Right lobe of liver (tissue), 6 donors: ENCODE data around the gene LRRC10B. TPM values are rescaled to one million over a fixed set of nuclear protein-coding genes. Genes with fewer than 3 reads are reported as not detected.

ENCODE experiments used
- ATAC-seq, 4 donors: fragments of 200-7000 bp; cut with Tn5 transposase; one replicate each; pipeline ENCODE4 v1.9.1; 2020; ENCODE audit warnings: mild to moderate bottlenecking in 4 of 4, moderate library complexity in 4 of 4
- DNase-seq, 3 donors: peaks; one replicate each; pipeline ENCODE4 v3.0.0-alpha.2; 2020
- H3K27ac ChIP-seq, 3 donors: fragments of 200-600 bp; one replicate each; pipeline ENCODE4 v1.8.0; 2022
- H3K27me3 ChIP-seq, 2 donors: fragments of 200-600 bp; one replicate each; pipeline ENCODE4 v1.8.0; 2022
- H3K36me3 ChIP-seq, 4 donors: fragments of 200-600 bp; sonication (generic) in 1 of 4; one replicate each; pipeline versions ENCODE4 v1.5.1 to v1.8.0; 2017 to 2022; ENCODE audit warnings: control low read depth in 1 of 4
- H3K4me1 ChIP-seq, 4 donors: fragments of 200-600 bp; sonication (generic) in 1 of 4; one replicate each; pipeline versions ENCODE4 v1.5.1 to v1.8.0; 2017 to 2022; ENCODE audit warnings: control low read depth in 1 of 4
- H3K4me3 ChIP-seq, 3 donors: fragments of 200-600 bp; one replicate each; pipeline ENCODE4 v1.8.0; 2022
- H3K9me3 ChIP-seq, 4 donors: fragments of 200-600 bp; sonication (generic) in 1 of 4; one replicate each; pipeline versions ENCODE4 v1.5.1 to v1.8.0; 2017 to 2022; ENCODE audit warnings: control low read depth in 1 of 4
- CTCF ChIP-seq, 4 donors: fragments of 200-600 bp in 3 of 4; fragments of 450-650 bp in 1 of 4; IDR thresholded peaks; one replicate each; pipeline versions ENCODE4 v1.5.1 to v1.8.0; 2016 to 2022; ENCODE audit warnings: antibody characterized with exemption in 4 of 4, mild to moderate bottlenecking in 2 of 4
- POLR2A ChIP-seq: fragments of 450-650 bp; IDR thresholded peaks from one replicate; pipeline ENCODE4 v1.6.1; 2017; ENCODE audit warnings: antibody characterized with exemption, mild to moderate bottlenecking
- WGBS: methylation state at CpG from one replicate; pipeline ENCODE4 v1.1.6; 2018; ENCODE audit warnings: low coverage, low lambda C conversion rate; ENCODE audit not compliant: insufficient coverage; ENCODE audit errors: missing lambda C conversion rate; 5-methylcytosine and 5-hydroxymethylcytosine counted together
- intact Hi-C, 2 donors: fragments of 100-400 bp; cut with DNase I; formaldehyde crosslinking; loops; one replicate each; pipeline versions ENCODE4 v1.11.2 to v1.14.1; 2022
- total RNA-seq, 6 experiments: library from RNA; depleted of rRNA in 2 of 6; stranded (reverse); fragments of >200 nt in 2 of 6; fragmentation: NEBNext Ultra II Directional in 3 of 6; extraction: Animal tissue kit (Norgen Biotek cat#: 25700) in 3 of 6; gene quantifications; one replicate each; pipeline versions ENCODE4 v1.1.0 to v1.2.4, GENCODE V29; 2016 to 2023
- donor health status: DM: no; HTN: yes; CAD: no.
- donor health status: DM: no; HTN: no; CAD: no.
- donor health status: DM: no; HTN: no; CAD: no.
- donor health status: DM: no; HTN: yes; CAD: no.
- donor health status: DM: no; HTN: yes; CAD: no.

LRRC10B gene
- total RNA-seq, 6 experiments from 2014 or later, result not detected

- H3K9me3 ChIP-seq, result no peaks in the 10 kb centered on the region
- H3K27ac ChIP-seq, result no peak overlapping the region
- no peak for DNase-seq
- no peaks in the 10 kb centered on the region for H3K4me1 ChIP-seq
- H3K36me3 ChIP-seq, result peaks cover 0 to under 1% (median 0%) of the 10 kb centered on the region in 4 donors
- H3K27me3 ChIP-seq, result no peaks in the 10 kb centered on the region
- TF ChIP-seq CTCF (IDR thresholded peaks at IDR 0.05) (no peak), POLR2A (no peak)
- H3K4me3 ChIP-seq, result no peak overlapping the region
- 92% methylated on average over 4 of the region's 22 CpGs for WGBS
- intact Hi-C loops, result loop anchor here (5.0 kb wide), 1 partner anchor 39 kb away; no protein-coding TSS in a partner anchor
- ATAC-seq, result peak in 2 of 4 donors; percentile 4
These were observed 7.6 kb downstream of the LRRC10B start for GRCh38 chr11:61516191-61516590.

- no peak overlapping the region for H3K4me3 ChIP-seq
- DNase-seq, result no peak
- TF ChIP-seq CTCF (IDR thresholded peaks at IDR 0.05) (peak; percentile 86 to 94 (median 92)), POLR2A (no peak)
- H3K36me3 ChIP-seq, result peaks cover 0 to 5% (median 0%) of the 10 kb centered on the region in 4 donors
- H3K27me3 ChIP-seq, result no peaks in the 10 kb centered on the region
- peak; percentile 30 to 51 (median 46) for ATAC-seq
- intact Hi-C loops, result loop anchor here (5.0 kb wide), 1 partner anchor 40 kb away; no protein-coding TSS in a partner anchor
- 45% methylated on average over 17 of the region's 23 CpGs for WGBS
- H3K9me3 ChIP-seq, result no peaks in the 10 kb centered on the region
- no peaks in the 10 kb centered on the region for H3K4me1 ChIP-seq
- H3K27ac ChIP-seq, result no peak overlapping the region
These were observed 8.4 kb downstream of the LRRC10B start for GRCh38 chr11:61516675-61517572.

GRCh38 chr11:61518032-61518795, 9.7 kb downstream of the LRRC10B start:
- Histone ChIP-seq H3K36me3 (peaks cover 0 to 17% (median 3%) of the 10 kb centered on the region in 4 donors), H3K27me3 (no peaks in the 10 kb centered on the region), H3K4me1 (no peaks in the 10 kb centered on the region), H3K9me3 (no peaks in the 10 kb centered on the region), H3K4me3 (no peak overlapping the region), H3K27ac (no peak overlapping the region)
- DNase-seq (no peak), ATAC-seq (no peak)
- 100% methylated on average over 1 of the region's 23 CpGs for WGBS
- no peak for TF ChIP-seq POLR2A
- no peak for TF ChIP-seq CTCF (IDR thresholded peaks at IDR 0.05)
- intact Hi-C loops, result loop anchor here (5.0 kb wide), 1 partner anchor 41 kb away; no protein-coding TSS in a partner anchor

- H3K4me3 ChIP-seq, result no peak overlapping the region
- no peaks in the 10 kb centered on the region for H3K27me3 ChIP-seq
- H3K9me3 ChIP-seq, result no peaks in the 10 kb centered on the region
- H3K36me3 ChIP-seq, result peaks cover 0 to 34% (median 3%) of the 10 kb centered on the region in 4 donors
- no peak for TF ChIP-seq CTCF (IDR thresholded peaks at IDR 0.05)
- no peak for TF ChIP-seq POLR2A
- no peak overlapping the region for H3K27ac ChIP-seq
- WGBS, result 93% methylated on average over 13 of the region's 15 CpGs
- ATAC-seq (no peak), DNase-seq (no peak)
- intact Hi-C loops, result loop anchor here in 1 of 2 donors (10.0 kb wide), 1 partner anchor 52 kb away; no protein-coding TSS in a partner anchor
- H3K4me1 ChIP-seq, result no peaks in the 10 kb centered on the region
These were observed 14.3 kb downstream of the LRRC10B start for GRCh38 chr11:61522881-61523280.
